Fibroblast of skin of right quadriceps (primary cell): ENCODE measurements around the gene CD7.

Source experiments
- DNase-seq: peaks from one replicate; pipeline ENCODE4 v3.0.0-alpha.2; 2013

CD7 gene

GRCh38 chr17:82328141-82328993 lies 11.0 kb upstream of the CD7 start:
- no peak for DNase-seq

DNA sequence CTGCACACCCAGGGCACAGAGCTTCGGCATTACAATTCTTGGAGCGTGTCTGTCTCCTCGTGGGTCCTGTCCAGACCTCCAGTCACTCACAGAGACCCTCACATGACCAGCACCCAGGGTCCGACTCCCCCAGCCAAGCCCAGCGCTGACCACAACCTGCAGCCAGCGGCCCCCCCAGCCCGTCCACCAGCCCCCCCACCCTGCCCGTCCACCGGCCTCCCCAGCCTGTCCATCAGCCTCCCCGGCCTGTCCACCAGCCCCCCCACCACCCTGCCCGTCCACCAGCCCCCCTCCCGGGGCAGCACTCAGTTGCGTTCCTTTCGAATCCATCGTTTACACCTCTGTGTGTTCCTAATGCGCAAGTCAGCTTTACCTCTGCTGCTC lies 10.3 kb upstream of the CD7 start:
- DNase-seq: no peak

DNA sequence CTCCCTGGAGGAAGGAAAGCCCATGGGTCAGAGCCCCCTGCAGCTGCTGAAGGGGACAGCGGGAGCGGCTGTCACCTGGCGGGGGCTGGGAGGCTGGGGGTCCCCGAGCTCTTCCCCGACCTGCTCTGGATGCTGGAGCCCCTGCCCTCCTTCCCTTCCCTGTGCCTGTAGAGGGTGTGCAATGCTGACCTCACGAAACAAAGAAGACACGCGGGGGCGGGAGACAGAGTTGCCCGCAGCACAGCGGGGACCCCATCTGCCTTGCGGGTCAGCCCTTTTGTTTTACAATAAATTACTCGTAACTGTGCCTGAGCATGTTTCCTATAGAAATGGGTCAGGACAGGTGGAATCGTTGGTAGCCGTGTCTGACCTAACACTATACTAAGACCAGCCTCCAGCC lies 9.9 kb upstream of the CD7 start:
- DNase-seq: no peak

GRCh38 chr17:82325286-82326180 lies 8.1 kb upstream of the CD7 start:
- DNase-seq: no peak

- no peak for DNase-seq
These were observed 7.3 kb upstream of the CD7 start for GRCh38 chr17:82324566-82325285.

DNA sequence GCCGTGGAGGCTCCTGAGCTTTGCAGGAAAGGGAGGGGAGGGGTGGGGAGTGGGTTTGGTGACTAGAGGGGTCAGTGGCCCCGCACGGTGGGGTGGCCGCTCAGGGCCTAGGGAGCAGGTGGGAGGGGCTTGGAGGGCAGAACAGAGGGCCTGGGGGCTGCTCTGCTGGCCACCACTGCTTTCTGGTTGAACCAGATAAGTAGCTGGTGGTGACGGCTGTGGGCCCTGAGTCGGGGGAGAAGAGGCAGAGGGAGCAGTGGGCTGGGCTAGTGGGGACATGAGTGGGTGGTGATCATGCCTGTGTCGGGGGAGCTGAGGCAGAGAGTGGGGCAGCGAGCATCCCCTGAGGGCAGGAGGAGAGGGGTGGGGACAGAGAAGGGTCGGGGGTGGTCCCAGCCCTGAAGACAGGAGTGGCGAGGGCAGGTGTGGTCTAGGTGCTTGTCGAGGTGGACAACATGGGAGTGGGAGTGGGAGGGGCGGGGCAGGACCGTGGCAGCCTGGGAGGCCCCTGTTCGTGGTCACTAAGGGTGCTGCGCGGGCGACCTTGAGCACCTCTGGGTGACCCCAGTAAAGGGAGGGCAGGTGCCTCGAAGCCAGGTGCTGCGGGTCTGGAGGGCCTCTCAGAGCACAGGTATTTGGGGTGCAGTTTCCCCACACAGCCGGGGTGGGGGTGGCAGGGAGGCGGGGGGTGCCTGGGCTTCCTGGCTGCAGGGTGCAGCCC lies 6.3 kb upstream of the CD7 start:
- no peak for DNase-seq

GRCh38 chr17:82322526-82323453 lies 5.4 kb upstream of the CD7 start:
- DNase-seq: no peak

DNA sequence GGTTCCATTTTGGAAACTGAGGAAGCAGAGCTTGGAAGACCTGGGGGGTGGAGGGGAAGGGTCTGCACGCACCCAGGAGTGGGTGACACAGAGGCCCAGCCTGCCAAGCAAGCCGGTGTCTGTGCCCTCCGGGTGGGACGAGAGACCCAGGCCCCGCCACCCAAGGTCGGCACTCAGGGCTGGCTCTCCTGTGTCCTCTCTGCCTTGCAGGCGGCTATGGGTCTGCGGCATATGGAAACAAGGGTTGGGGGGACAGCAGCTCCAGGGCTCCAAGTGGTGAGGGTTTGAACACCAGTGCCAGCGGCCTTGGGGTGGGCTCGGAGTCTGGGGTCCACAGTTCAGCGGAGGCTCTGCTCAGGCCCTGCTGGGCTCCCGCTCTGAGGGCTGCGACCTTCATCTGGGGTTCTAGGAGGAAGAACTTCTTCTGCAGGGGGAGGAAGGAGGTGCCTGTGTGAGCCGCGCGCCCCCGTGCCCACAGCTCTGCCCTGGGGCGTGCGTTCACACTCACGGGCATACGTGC lies 4.6 kb upstream of the CD7 start:
- DNase-seq: no peak

- DNase-seq: no peak
These were observed 3.8 kb upstream of the CD7 start for GRCh38 chr17:82320956-82321927.

GRCh38 chr17:82320140-82320840 lies 2.9 kb upstream of the CD7 start:
- no peak for DNase-seq

DNA sequence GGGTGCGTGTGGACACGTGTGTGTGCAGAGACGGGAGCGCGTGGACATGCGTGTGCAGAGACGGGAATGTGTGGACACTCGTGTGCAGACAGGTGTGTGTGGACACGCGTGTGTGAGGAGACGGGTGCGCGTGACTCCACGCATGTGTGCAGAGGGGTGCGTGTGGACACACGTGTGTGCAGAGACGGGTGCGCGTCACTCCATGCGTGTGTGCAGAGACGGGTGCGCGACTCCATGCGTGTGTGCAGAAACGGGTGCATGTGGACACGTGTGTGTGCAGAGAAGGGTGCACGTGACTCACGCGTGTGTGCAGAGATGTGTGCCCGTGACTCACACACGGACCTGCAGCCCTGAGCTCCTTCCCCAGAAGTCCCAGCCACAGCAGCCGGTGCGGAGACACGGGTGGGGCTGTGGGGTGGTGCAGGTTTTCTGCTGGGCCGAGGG lies 2.2 kb upstream of the CD7 start:
- no peak for DNase-seq

DNA sequence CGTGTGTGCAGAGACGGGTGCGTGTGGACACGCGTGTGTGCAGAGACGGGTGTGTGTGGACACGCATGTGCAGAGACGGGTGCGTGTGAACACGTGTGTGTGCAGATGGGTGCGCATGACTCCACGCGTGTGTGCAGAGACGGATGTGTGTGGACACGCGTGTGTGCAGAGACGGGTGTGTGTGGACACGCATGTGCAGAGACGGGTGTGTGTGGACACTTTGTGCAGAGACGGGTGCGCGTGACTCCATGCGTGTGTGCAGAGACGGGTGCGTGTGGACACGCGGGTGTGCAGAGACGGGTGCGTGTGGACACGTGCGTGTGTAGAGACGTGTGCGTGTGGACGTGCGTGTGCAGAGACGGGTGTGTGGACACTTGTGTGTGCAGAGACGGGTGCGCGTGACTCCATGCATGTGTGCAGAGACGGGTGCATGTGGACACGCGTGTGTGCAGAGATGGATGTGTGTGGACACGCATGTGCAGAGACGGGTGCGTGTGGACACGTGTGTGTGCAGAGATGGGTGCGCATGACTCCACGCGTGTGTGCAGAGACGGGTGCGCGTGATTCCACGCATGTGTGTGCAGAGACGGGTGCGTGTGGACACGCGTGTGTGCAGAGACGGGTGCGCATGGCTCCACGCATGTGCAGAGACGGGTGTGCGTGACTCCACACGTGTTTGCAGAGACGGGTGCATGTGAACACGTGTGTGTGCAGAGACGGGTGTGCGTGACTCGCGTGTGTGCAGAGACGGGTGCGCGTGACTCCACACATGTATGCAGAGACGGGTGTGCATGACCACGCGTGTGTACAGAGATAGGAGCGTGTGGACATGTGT lies 1.6 kb upstream of the CD7 start:
- no peak for DNase-seq

DNA sequence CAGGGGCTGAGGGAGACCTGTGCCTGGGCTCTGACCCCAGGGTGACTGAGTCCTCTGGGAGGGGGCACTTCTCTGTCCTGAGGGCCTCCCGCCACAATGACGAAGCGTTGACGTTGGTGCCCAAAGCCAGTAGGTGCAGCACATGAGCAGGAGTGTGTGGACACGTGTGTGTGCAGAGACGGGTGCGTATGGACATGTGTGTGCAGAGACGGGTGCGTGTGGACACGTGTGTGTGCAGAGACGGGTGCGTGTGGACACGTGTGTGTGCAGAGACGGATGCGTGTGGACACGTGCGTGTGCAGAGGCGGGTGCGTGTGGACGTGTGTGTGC lies 726 bp upstream of the CD7 start:
- no peak for DNase-seq

DNA sequence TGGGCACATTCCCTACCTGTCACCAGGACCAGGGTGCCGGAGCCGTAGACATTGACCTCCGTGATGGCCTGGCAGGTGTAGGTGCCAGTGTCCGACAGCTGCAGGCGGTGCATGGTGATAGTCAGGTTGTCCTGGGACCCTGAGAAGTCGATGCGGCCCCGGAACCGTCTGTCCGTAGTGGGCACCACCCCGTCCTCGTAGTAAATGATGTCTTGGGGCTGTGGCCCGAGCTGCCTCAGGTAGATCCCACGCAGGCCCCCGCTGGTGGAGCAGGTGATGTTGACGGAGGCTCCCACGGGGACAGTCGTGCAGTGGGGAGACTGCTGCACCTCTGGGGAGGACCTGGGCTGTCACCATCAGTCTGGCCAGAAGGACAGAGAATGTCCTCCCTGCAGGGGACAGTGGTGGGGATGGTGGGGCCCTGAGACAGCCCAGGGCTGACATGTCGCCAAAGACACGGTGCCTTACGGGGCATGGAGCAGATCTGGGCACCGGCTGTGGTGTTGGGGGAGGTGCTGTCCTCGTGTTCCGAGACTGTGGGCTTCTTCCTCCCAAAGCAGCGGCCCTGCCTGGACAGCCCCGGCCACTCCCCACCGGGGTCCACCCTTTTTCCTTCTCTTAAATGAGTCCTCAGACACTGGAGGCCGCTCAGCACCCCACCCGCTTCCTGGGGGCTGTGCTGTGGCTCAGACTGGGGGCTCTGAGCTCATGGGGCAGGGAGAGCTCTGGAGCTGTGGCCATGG lies 586 bp downstream of the CD7 start:
- no peak for DNase-seq

- DNase-seq: no peak
These were observed 1.6 kb downstream of the CD7 start for GRCh38 chr17:82315703-82316358.

DNA sequence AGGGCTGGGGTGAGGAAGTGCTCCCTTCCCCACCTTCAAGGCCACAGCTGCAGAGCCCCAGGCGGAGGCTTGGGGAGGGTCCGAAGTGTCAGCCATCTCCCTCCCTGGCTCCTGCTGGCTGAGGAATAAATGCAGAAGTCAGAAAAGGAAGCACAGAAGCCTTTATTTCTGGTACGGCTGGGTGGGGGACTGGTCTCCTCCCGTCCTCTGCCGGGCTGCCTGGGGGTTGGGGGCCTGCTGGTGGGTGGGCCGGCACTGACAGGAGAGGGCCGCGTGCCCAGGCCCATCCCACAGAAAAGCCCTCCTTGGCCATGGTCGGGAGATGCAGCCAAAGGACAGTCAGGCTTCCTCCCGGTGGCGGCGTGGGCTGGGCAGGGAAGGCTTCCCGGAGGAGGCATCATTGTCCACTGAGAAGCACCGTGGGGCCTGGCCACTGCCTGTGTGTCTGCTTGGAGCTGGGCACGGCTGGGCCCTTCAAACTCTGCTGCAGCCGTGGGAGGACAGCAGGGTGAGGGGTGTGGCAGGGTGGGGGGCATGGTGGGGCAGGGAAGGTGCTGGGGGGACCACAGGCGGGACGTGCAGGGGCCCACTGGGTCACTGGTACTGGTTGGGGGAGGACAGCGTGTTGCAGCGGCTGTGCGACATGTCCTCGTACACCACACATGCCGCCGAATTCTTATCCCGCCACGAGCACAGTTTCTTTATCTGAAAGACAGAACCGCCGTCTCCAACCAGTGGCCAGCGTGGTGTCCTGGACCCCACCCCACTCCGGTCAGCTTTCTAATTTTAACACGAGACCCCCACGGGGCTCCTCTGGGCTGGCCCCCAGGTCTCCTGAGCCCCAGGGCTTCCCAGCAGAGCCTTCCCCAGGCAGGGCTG lies 2.4 kb downstream of the CD7 start:
- no peak for DNase-seq
